ENCODE results near the gene MARCHF9.
"Not testable (repeated sequence)": the region's sequence is repeated elsewhere in the genome, so short reads cannot be mapped to it uniquely, and the experiment has no call there.

Gene MARCHF9

GRCh38 chr12:57719777-57720605 is 34.9 kb upstream of the MARCHF9 start:
- DNase-seq = no peak
- Histone ChIP-seq H3K27ac (no peak overlapping the region), H3K27me3 (ENCODE audit: insufficient read depth, low read depth, severe bottlenecking) (no peaks in the 10 kb centered on the region), H3K36me3 (peaks cover 43% of the 10 kb centered on the region), H3K4me3 (ENCODE audit: low read depth, low read length) (no peak overlapping the region), H3K9me3 (ENCODE audit: severe bottlenecking) (no peaks in the 10 kb centered on the region)
- no peak for TF ChIP-seq CTCF (IDR thresholded peaks at IDR 0.05; ENCODE audit: low read depth, low read length)

GRCh38 chr12:57720606-57721595 is 34.0 kb upstream of the MARCHF9 start:
- DNase-seq = no peak
- Histone ChIP-seq H3K27me3 (ENCODE audit: insufficient read depth, low read depth, severe bottlenecking) (no peaks in the 10 kb centered on the region), H3K4me3 (ENCODE audit: low read depth, low read length) (no peak overlapping the region), H3K9me3 (ENCODE audit: severe bottlenecking) (no peaks in the 10 kb centered on the region), H3K27ac (no peak overlapping the region), H3K36me3 (peaks cover 43% of the 10 kb centered on the region)
- no peak for TF ChIP-seq CTCF (IDR thresholded peaks at IDR 0.05; ENCODE audit: low read depth, low read length)

- not testable (repeated sequence) for DNase-seq; H3K27ac ChIP-seq; H3K27me3 ChIP-seq (ENCODE audit: insufficient read depth, low read depth, severe bottlenecking); H3K4me3 ChIP-seq (ENCODE audit: low read depth, low read length); H3K9me3 ChIP-seq (ENCODE audit: severe bottlenecking)
- H3K36me3 ChIP-seq = peaks cover 35% of the 10 kb centered on the region
Measured at GRCh38 chr12:57721846-57722608, 32.9 kb upstream of the MARCHF9 start.

GRCh38 chr12:57722716-57723629 is 31.9 kb upstream of the MARCHF9 start:
- H3K4me3 ChIP-seq (ENCODE audit: low read depth, low read length) = no peak overlapping the region
- H3K27me3 ChIP-seq (ENCODE audit: insufficient read depth, low read depth, severe bottlenecking) = no peaks in the 10 kb centered on the region
- peaks cover 36% of the 10 kb centered on the region for H3K36me3 ChIP-seq
- DNase-seq = no peak
- H3K9me3 ChIP-seq (ENCODE audit: severe bottlenecking) = no peaks in the 10 kb centered on the region
- H3K27ac ChIP-seq = no peak overlapping the region
- TF ChIP-seq CTCF (IDR thresholded peaks at IDR 0.05; ENCODE audit: low read depth, low read length) = no peak

GRCh38 chr12:57723630-57723962 is 31.3 kb upstream of the MARCHF9 start:
- no peak for DNase-seq
- Histone ChIP-seq H3K27ac (no peak overlapping the region), H3K4me3 (ENCODE audit: low read depth, low read length) (no peak overlapping the region), H3K27me3 (ENCODE audit: insufficient read depth, low read depth, severe bottlenecking) (no peaks in the 10 kb centered on the region), H3K9me3 (ENCODE audit: severe bottlenecking) (no peaks in the 10 kb centered on the region), H3K36me3 (peaks cover 30% of the 10 kb centered on the region)
- no peak for TF ChIP-seq CTCF (IDR thresholded peaks at IDR 0.05; ENCODE audit: low read depth, low read length)

Data from WERI-Rb-1 (cell line).